ENCODE results near the gene SFTPB.

The SFTPB gene

DNA sequence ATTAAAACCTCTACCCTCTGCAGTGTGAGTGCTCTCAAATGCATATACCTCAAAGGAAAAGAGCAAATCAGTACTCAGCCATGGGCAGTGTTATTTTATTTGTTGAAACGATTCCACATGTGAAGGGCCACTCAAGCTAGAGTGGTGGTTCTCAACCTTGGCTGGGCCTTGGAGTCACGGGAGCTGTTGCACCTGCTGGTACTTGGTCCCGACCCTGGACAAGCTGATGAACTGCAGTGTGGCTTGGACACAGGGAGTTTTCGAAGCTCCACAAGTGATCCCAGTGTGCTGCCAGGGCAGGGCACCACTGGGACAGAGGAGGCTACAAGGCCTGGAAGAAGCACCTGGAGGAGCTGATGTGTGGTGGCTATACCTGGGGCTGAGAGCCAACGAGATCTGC is 45.8 kb upstream of the SFTPB start:
- peaks cover 26% of the 10 kb centered on the region for H3K27me3 ChIP-seq (ENCODE audit: low read depth, low read length)
- no peak overlapping the region for H2AFZ ChIP-seq (ENCODE audit: low read depth, low read length)
- no peak for TF ChIP-seq EZH2phosphoT487 (IDR thresholded peaks at IDR 0.05; ENCODE audit: low read depth)
- TF ChIP-seq, protein P1, sequence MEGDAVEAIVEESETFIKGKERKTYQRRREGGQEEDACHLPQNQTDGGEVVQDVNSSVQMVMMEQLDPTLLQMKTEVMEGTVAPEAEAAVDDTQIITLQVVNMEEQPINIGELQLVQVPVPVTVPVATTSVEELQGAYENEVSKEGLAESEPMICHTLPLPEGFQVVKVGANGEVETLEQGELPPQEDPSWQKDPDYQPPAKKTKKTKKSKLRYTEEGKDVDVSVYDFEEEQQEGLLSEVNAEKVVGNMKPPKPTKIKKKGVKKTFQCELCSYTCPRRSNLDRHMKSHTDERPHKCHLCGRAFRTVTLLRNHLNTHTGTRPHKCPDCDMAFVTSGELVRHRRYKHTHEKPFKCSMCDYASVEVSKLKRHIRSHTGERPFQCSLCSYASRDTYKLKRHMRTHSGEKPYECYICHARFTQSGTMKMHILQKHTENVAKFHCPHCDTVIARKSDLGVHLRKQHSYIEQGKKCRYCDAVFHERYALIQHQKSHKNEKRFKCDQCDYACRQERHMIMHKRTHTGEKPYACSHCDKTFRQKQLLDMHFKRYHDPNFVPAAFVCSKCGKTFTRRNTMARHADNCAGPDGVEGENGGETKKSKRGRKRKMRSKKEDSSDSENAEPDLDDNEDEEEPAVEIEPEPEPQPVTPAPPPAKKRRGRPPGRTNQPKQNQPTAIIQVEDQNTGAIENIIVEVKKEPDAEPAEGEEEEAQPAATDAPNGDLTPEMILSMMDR (IDR thresholded peaks at IDR 0.05; ENCODE audit: low read depth, low read length) = no peak
- no peak overlapping the region for H3K27ac ChIP-seq (ENCODE audit: low read length)
- no peak overlapping the region for H3K9ac ChIP-seq (ENCODE audit: low read length)
- no peak overlapping the region for H3K4me2 ChIP-seq (ENCODE audit: low read length)
- no peak overlapping the region for H3K4me3 ChIP-seq (ENCODE audit: low read length)
- H3K36me3 ChIP-seq (replicated peaks; ENCODE audit: low read depth, low read length) = no peaks in the 10 kb centered on the region
- H3K4me1 ChIP-seq (ENCODE audit: low read length) = no peaks in the 10 kb centered on the region
- H3K79me2 ChIP-seq (ENCODE audit: low read length) = no peaks in the 10 kb centered on the region
- H4K20me1 ChIP-seq (ENCODE audit: insufficient read depth, low read length) = no peaks in the 10 kb centered on the region
- H3K9me3 ChIP-seq (ENCODE audit: insufficient read depth, low read length) = no peaks in the 10 kb centered on the region

DNA sequence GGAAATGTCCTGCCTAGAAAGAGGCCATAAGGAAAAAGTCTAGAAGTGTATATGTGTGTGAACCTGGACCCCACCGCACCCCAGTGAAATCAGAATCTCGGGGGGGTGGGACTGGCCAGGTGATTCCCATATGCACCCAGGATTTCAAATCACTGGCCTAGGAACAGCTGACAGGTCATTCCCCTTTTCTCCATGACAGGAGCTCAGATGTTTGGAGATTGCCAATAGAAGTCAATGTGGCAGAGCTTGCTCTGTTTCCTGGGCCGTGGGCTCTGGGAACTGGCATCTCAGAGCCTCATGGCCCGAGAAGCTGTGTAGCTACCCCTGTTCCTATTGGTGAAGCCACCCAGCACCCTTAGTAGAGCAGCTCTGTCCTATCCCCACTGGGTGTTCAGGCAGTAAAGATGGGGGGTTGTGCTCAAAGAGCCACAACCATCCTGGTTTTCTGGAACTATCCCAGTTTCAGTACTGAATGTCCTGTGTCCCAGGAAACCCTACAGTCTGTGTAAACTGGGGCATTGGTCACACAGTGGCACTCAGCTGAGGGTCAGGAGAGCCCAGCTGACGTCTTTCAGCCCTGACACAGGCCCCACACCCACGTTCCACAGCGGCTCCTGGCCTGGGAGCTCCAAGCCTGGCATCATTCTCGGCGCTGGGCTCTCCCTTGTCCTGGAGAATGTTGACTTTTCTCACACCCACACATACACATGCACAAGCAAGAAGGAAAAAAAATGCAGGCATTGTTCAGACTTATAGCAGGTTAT is 45.0 kb upstream of the SFTPB start:
- no peak overlapping the region for H2AFZ ChIP-seq (ENCODE audit: low read depth, low read length)
- H3K36me3 ChIP-seq (replicated peaks; ENCODE audit: low read depth, low read length) = no peaks in the 10 kb centered on the region
- no peaks in the 10 kb centered on the region for H4K20me1 ChIP-seq (ENCODE audit: insufficient read depth, low read length)
- no peak overlapping the region for H3K9ac ChIP-seq (ENCODE audit: low read length)
- no peak overlapping the region for H3K27ac ChIP-seq (ENCODE audit: low read length)
- H3K4me1 ChIP-seq (ENCODE audit: low read length) = no peaks in the 10 kb centered on the region
- peaks cover 31% of the 10 kb centered on the region for H3K27me3 ChIP-seq (ENCODE audit: low read depth, low read length)
- no peak overlapping the region for H3K4me3 ChIP-seq (ENCODE audit: low read length)
- no peaks in the 10 kb centered on the region for H3K9me3 ChIP-seq (ENCODE audit: insufficient read depth, low read length)
- TF ChIP-seq, protein P1 (IDR thresholded peaks at IDR 0.05; ENCODE audit: low read depth, low read length) = no peak
- no peak for TF ChIP-seq EZH2phosphoT487 (IDR thresholded peaks at IDR 0.05; ENCODE audit: low read depth)
- H3K4me2 ChIP-seq (ENCODE audit: low read length) = no peak overlapping the region
- H3K79me2 ChIP-seq (ENCODE audit: low read length) = no peaks in the 10 kb centered on the region

DNA sequence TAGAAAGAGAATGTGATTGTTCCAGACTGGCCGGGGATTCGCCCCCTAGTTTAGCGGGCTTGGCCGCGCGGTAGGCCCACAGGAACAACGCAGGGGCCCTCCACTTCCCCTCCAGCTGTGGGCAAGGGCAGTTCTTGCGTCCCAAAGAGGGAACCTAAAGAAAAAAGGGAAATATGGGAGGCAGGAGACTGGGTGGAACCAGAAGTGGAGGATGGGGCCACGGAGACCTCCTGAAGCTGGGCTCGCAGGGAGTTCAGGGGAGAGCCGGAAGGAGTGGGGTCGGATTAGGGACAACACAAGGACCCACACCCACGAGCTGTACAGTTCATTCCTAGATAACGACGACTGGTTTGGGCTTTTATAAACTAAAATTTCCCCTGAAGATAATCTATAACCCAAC is 44.3 kb upstream of the SFTPB start:
- Histone ChIP-seq H3K9ac (ENCODE audit: low read length) (no peak overlapping the region), H3K4me3 (ENCODE audit: low read length) (no peak overlapping the region)

DNA sequence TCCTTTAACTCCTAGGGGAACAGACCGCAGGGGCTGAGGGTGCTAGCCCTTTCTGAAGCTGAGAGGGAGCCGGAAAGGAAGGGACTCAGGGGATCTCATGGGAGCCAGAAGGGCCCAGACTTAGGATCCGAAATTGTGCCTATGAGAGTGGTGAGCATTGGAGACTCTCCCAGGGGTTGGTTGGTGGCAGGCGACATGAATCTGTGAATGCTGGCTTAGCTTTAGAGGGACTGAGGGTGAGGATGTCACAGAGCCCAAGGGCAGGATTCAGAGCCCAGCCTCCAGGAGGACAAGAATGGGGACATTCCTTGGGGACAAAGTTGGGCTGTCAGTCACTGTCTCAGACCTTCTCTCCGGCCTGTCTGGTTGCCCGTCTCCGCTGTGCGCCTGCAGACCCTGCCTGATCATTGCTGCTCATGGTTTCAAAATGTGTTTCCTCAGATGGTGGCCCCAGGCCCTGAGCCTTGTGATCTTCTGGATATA is 43.6 kb upstream of the SFTPB start:
- H3K9ac ChIP-seq (ENCODE audit: low read length) = no peak overlapping the region
- H3K9me3 ChIP-seq (ENCODE audit: insufficient read depth, low read length) = no peaks in the 10 kb centered on the region
- no peak overlapping the region for H3K4me2 ChIP-seq (ENCODE audit: low read length)
- peaks cover 3% of the 10 kb centered on the region; the same call in 1 of the 2 replicates for H3K4me1 ChIP-seq (ENCODE audit: low read length)
- TF ChIP-seq, protein P1 (IDR thresholded peaks at IDR 0.05; ENCODE audit: low read depth, low read length) = no peak
- TF ChIP-seq EZH2phosphoT487 (IDR thresholded peaks at IDR 0.05; ENCODE audit: low read depth) = no peak
- H3K79me2 ChIP-seq (ENCODE audit: low read length) = no peaks in the 10 kb centered on the region
- H3K27me3 ChIP-seq (ENCODE audit: low read depth, low read length) = peaks cover 28% of the 10 kb centered on the region
- H3K27ac ChIP-seq (ENCODE audit: low read length) = no peak overlapping the region
- no peaks in the 10 kb centered on the region for H4K20me1 ChIP-seq (ENCODE audit: insufficient read depth, low read length)
- no peak overlapping the region for H2AFZ ChIP-seq (ENCODE audit: low read depth, low read length)
- no peak overlapping the region for H3K4me3 ChIP-seq (ENCODE audit: low read length)
- no peaks in the 10 kb centered on the region for H3K36me3 ChIP-seq (replicated peaks; ENCODE audit: low read depth, low read length)

More for the DNA sequence above, 44.3 kb upstream of the SFTPB start:
- H4K20me1 ChIP-seq (ENCODE audit: insufficient read depth, low read length) = no peaks in the 10 kb centered on the region
- H3K79me2 ChIP-seq (ENCODE audit: low read length) = no peaks in the 10 kb centered on the region
- H2AFZ ChIP-seq (ENCODE audit: low read depth, low read length) = no peak overlapping the region
- no peak overlapping the region for H3K27ac ChIP-seq (ENCODE audit: low read length)
- peaks cover 3% of the 10 kb centered on the region; the same call in 1 of the 2 replicates for H3K4me1 ChIP-seq (ENCODE audit: low read length)
- H3K9me3 ChIP-seq (ENCODE audit: insufficient read depth, low read length) = no peaks in the 10 kb centered on the region
- H3K4me2 ChIP-seq (ENCODE audit: low read length) = no peak overlapping the region
- H3K27me3 ChIP-seq (ENCODE audit: low read depth, low read length) = peaks cover 32% of the 10 kb centered on the region
- TF ChIP-seq, protein P1 (IDR thresholded peaks at IDR 0.05; ENCODE audit: low read depth, low read length) = no peak
- TF ChIP-seq EZH2phosphoT487 (IDR thresholded peaks at IDR 0.05; ENCODE audit: low read depth) = no peak
- no peaks in the 10 kb centered on the region for H3K36me3 ChIP-seq (replicated peaks; ENCODE audit: low read depth, low read length)
